AG04450 (cell line): Measurements from ENCODE around the gene AQP2. TPM values are rescaled to one million over a fixed set of nuclear protein-coding genes. Genes with fewer than 3 reads are reported as not detected.

ENCODE experiments used
- CTCF ChIA-PET: fragments of 300-600, 350-600 bp; formaldehyde crosslinking; extraction: SDS; loops from one replicate; lab custom pipeline; 2022; ENCODE audit warnings: antibody characterized with exemption, inconsistent platforms; lab: Charles Lee
- POLR2A ChIA-PET: fragments of 350-600 bp; formaldehyde crosslinking; extraction: SDS; loops from one replicate; lab custom pipeline; 2021; ENCODE audit warnings: antibody characterized with exemption, inconsistent platforms; lab: Yijun Ruan, JAX
- DNase-seq: peaks from one replicate; pipeline ENCODE4 v3.0.0-alpha.2; 2011; ENCODE audit warnings: low read depth, low spot score
- H3K27ac ChIP-seq: one replicate; pipeline ENCODE4 v1.5.1; 2012; ENCODE audit warnings: low read depth, low read length, control low read depth
- H3K27me3 ChIP-seq: one replicate; pipeline ENCODE4 v1.6.0; 2012; ENCODE audit warnings: low read length; ENCODE audit not compliant: control insufficient read depth, insufficient read depth
- H3K4me3 ChIP-seq: 2 replicates; pipeline ENCODE4 v1.5.1; 2011; ENCODE audit warnings: mild to moderate bottlenecking, low read depth, low read length, control low read depth
- H3K9me3 ChIP-seq: 2 replicates; pipeline ENCODE4 v1.5.1; 2012; ENCODE audit warnings: low read length; ENCODE audit not compliant: control insufficient read depth, insufficient read depth
- CTCF ChIP-seq: IDR thresholded peaks from 2 replicates; pipeline ENCODE4 v1.5.1; 2011; ENCODE audit warnings: low read depth, low read length, control low read depth, inconsistent platforms
- polyA plus RNA-seq: library from polyadenylated mRNA; depleted of rRNA; stranded (reverse); fragments of >200 nt; gene quantifications from 2 replicates; pipeline ENCODE4 v1.2.3, GENCODE V29; 2011

Gene AQP2
- polyA plus RNA-seq, 1 experiment, result not detected

GRCh38 chr12:49964849-49965624 lies 14.5 kb downstream of the AQP2 start:
- CTCF ChIA-PET, result interaction anchor here (0.7 to 11.1 kb wide), 9 partner anchors 16 to 105 kb away, joined by 3 to 290 read pairs (median 24); partner anchors contain the start of gene ASIC1
- H3K27me3 ChIP-seq, result peaks cover 76% of the 10 kb centered on the region

GRCh38 chr12:49965836-49966235 lies 15.3 kb downstream of the AQP2 start:
- Histone ChIP-seq H3K27me3 (peaks cover 76% of the 10 kb centered on the region), H3K4me3 (no peak overlapping the region), H3K27ac (no peak overlapping the region), H3K9me3 (no peaks in the 10 kb centered on the region; the same call in 1 of the 2 replicates)
- ChIA-PET POLR2A (no interaction called here), CTCF (interaction anchor here (0.6 to 11.1 kb wide), 22 partner anchors 8 to 1104 kb away, joined by 3 to 290 read pairs (median 8); partner anchors contain the start of genes ASIC1 and SMARCD1)
- no peak for DNase-seq
- no peak for TF ChIP-seq CTCF

More at GRCh38 chr12:49964849-49965624, 14.5 kb downstream of the AQP2 start:
- Histone ChIP-seq H3K9me3 (no peaks in the 10 kb centered on the region; the same call in 1 of the 2 replicates), H3K27ac (no peak overlapping the region), H3K4me3 (no peak overlapping the region)
- no peak for DNase-seq
- no peak for TF ChIP-seq CTCF
- POLR2A ChIA-PET, result no interaction called here

- ChIA-PET POLR2A (interaction anchor here (0.6 kb wide), 1 partner anchor 59 kb away, joined by 4 read pairs; no protein-coding TSS in a partner anchor), CTCF (interaction anchor here (0.6 to 11.1 kb wide), 42 partner anchors 8 to 1103 kb away, joined by 3 to 290 read pairs (median 5); partner anchors contain the start of genes ASIC1, GPD1, RACGAP1 and SMARCD1)
- DNase-seq, result no peak
- Histone ChIP-seq H3K4me3 (no peak overlapping the region), H3K9me3 (no peaks in the 10 kb centered on the region; the same call in 1 of the 2 replicates), H3K27me3 (peaks cover 75% of the 10 kb centered on the region), H3K27ac (no peak overlapping the region)
- TF ChIP-seq CTCF, result no peak
These were observed 16.0 kb downstream of the AQP2 start for GRCh38 chr12:49966511-49967041.

GRCh38 chr12:49967042-49967776 lies 16.7 kb downstream of the AQP2 start:
- Histone ChIP-seq H3K4me3 (peak overlapping the region; percentile 54), H3K9me3 (no peaks in the 10 kb centered on the region), H3K27me3 (peaks cover 76% of the 10 kb centered on the region), H3K27ac (no peak overlapping the region)
- ChIA-PET CTCF (interaction anchor here (0.5 to 11.1 kb wide), 46 partner anchors 9 to 246 kb away, joined by 3 to 290 read pairs (median 5); partner anchors contain the start of genes ASIC1, GPD1, RACGAP1 and SMARCD1), POLR2A (interaction anchor here (0.6 to 1.3 kb wide), 2 partner anchors 59 to 103 kb away, joined by 4 read pairs; no protein-coding TSS in a partner anchor)
- peak; percentile 81 for TF ChIP-seq CTCF
- DNase-seq, result peak; percentile 48
